Gastroesophageal sphincter (tissue), 3 donors: ENCODE results near the gene TAF11L14.

Experiments
- CTCF ChIP-seq, 4 experiments: fragments of 200-600 bp in 2 of 4; fragments of 450-650 bp in 2 of 4; sonication (generic) in 1 of 4; IDR thresholded peaks; one replicate each; pipeline ENCODE4 v1.5.1; 2017 to 2019; ENCODE audit warnings: antibody characterized with exemption in 4 of 4, mild to moderate bottlenecking in 2 of 4, moderate library complexity in 2 of 4
- POLR2A ChIP-seq, 2 donors: fragments of 450-650 bp; IDR thresholded peaks; one replicate each; pipeline ENCODE4 v1.6.1; 2017; ENCODE audit warnings: antibody characterized with exemption in 2 of 2, mild to moderate bottlenecking in 2 of 2, moderate library complexity in 1 of 2
- POLR2AphosphoS5 ChIP-seq: sonication (generic); formaldehyde crosslinking; IDR thresholded peaks from one replicate; pipeline ENCODE4 v1.6.1; 2017; ENCODE audit warnings: antibody characterized with exemption

GRCh38 chr5:17680737-17681136 is 46.5 kb downstream of the TAF11L14 start:
- TF ChIP-seq CTCF (IDR thresholded peaks at IDR 0.05) (no peak), POLR2AphosphoS5 (no peak), POLR2A (IDR thresholded peaks at IDR 0.05) (no peak)
